ENCODE measurements around the gene LGI2. TPM values are rescaled to one million over a fixed set of nuclear protein-coding genes. Genes with fewer than 3 reads are reported as not detected.
A peak's percentile ranks its signal among the peaks of the same experiment; 100 is the strongest.

The LGI2 gene
- polyA plus RNA-seq, 1 donor from 2014 or later: 10.3 TPM

DNA sequence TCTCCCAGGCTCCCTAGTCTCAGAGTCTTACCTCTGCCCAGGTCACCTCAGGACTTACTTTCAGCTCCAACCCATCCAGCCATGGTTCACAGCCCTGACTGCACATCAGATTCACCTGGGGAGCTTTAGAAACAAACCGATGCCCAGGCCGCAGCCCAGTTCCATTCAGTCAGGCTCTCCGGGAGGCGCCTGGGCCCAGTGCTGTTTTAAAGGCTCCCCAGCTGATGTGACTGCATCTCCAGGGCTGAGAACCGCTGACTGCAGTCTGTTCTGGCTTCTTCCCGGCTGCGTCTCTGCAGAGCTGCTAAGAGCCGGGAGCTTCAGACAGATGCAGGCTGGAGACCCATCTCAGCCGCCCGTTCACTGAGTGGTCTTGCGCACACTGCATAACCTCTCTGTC is 44.4 kb upstream of the LGI2 start:
- no peak overlapping the region for H2AFZ ChIP-seq (ENCODE audit: low read depth, low read length)
- H3K9me2 ChIP-seq (ENCODE audit: insufficient read depth, low read length): no peaks in the 10 kb centered on the region
- no peaks in the 10 kb centered on the region for H3F3A ChIP-seq (ENCODE audit: insufficient read depth, low read length, poor library complexity, severe bottlenecking)

DNA sequence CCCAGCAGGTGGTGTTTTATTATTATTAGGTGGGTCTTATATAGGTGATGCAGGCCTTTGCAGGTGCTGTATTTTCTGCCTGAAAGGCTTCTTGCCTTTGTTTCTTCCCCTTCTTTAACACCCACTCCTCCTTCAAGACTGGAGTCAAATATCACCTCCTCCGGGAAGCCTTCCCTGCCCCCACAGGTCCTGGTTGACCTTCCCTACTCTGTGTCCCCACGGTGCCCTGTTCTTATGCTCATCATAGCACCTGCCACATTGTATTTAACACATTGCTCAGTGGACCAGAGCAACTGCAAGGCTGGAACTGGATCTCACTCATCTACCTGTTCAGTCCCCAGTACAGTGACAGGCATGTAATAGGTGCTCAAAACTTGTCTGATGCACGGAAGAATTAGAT is 39.8 kb upstream of the LGI2 start:
- no peak overlapping the region for H3K27ac ChIP-seq (ENCODE audit: low read length)
- no peak overlapping the region for H3K9ac ChIP-seq (ENCODE audit: low read length)
- H3K27me3 ChIP-seq (ENCODE audit: insufficient read depth, low read depth, low read length): no peaks in the 10 kb centered on the region
- no peaks in the 10 kb centered on the region for H3K9me3 ChIP-seq (ENCODE audit: low read length)
- no peaks in the 10 kb centered on the region for H3F3A ChIP-seq (ENCODE audit: insufficient read depth, low read length, poor library complexity, severe bottlenecking)
- H3K4me2 ChIP-seq (ENCODE audit: low read length): no peak overlapping the region
- H3K4me3 ChIP-seq (ENCODE audit: low read length): no peak overlapping the region
- no peaks in the 10 kb centered on the region for H3K36me3 ChIP-seq (ENCODE audit: insufficient read depth, low read length)
- TF ChIP-seq EZH2 (IDR thresholded peaks at IDR 0.05; ENCODE audit: borderline replicate concordance, insufficient read depth, low read length, poor library complexity, severe bottlenecking): no peak
- no peak for TF ChIP-seq RAD21 (conservative IDR thresholded peaks at IDR 0.05)
- no peak for TF ChIP-seq SMC3 (conservative IDR thresholded peaks at IDR 0.05; ENCODE audit: poor library complexity)
- no peak for TF ChIP-seq POLR2AphosphoS5 (IDR thresholded peaks at IDR 0.05)
- TF ChIP-seq, protein P1, sequence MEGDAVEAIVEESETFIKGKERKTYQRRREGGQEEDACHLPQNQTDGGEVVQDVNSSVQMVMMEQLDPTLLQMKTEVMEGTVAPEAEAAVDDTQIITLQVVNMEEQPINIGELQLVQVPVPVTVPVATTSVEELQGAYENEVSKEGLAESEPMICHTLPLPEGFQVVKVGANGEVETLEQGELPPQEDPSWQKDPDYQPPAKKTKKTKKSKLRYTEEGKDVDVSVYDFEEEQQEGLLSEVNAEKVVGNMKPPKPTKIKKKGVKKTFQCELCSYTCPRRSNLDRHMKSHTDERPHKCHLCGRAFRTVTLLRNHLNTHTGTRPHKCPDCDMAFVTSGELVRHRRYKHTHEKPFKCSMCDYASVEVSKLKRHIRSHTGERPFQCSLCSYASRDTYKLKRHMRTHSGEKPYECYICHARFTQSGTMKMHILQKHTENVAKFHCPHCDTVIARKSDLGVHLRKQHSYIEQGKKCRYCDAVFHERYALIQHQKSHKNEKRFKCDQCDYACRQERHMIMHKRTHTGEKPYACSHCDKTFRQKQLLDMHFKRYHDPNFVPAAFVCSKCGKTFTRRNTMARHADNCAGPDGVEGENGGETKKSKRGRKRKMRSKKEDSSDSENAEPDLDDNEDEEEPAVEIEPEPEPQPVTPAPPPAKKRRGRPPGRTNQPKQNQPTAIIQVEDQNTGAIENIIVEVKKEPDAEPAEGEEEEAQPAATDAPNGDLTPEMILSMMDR (IDR thresholded peaks at IDR 0.05; ENCODE audit: poor library complexity, severe bottlenecking): no peak
- TF ChIP-seq EP300 (conservative IDR thresholded peaks at IDR 0.05; ENCODE audit: poor library complexity, severe bottlenecking): no peak
- no peak for TF ChIP-seq MXI1 (conservative IDR thresholded peaks at IDR 0.05; ENCODE audit: poor library complexity, severe bottlenecking)
- TF ChIP-seq TAF1 (IDR thresholded peaks at IDR 0.05; ENCODE audit: low read depth): no peak
- no peak for TF ChIP-seq REST (IDR thresholded peaks at IDR 0.05; ENCODE audit: borderline replicate concordance)
- no peaks in the 10 kb centered on the region for H4K20me1 ChIP-seq (ENCODE audit: insufficient read depth)
- H2AFZ ChIP-seq (ENCODE audit: low read depth, low read length): no peak overlapping the region
- H3K9me2 ChIP-seq (ENCODE audit: insufficient read depth, low read length): no peaks in the 10 kb centered on the region
- H3K79me2 ChIP-seq (replicated peaks; ENCODE audit: insufficient read depth, low read length): no peaks in the 10 kb centered on the region

More for the DNA sequence above, 44.4 kb upstream of the LGI2 start:
- Histone ChIP-seq H3K4me2 (ENCODE audit: low read length) (no peak overlapping the region), H3K36me3 (ENCODE audit: insufficient read depth, low read length) (no peaks in the 10 kb centered on the region), H3K27me3 (ENCODE audit: insufficient read depth, low read depth, low read length) (no peaks in the 10 kb centered on the region), H4K20me1 (ENCODE audit: insufficient read depth) (no peaks in the 10 kb centered on the region), H3K79me2 (replicated peaks; ENCODE audit: insufficient read depth, low read length) (no peaks in the 10 kb centered on the region), H3K9me3 (ENCODE audit: low read length) (no peaks in the 10 kb centered on the region), H3K4me3 (ENCODE audit: low read length) (no peak overlapping the region), H3K9ac (ENCODE audit: low read length) (peak overlapping the region; percentile 20), H3K27ac (ENCODE audit: low read length) (peak overlapping the region; percentile 24)
- TF ChIP-seq EZH2 (IDR thresholded peaks at IDR 0.05; ENCODE audit: borderline replicate concordance, insufficient read depth, low read length, poor library complexity, severe bottlenecking): no peak
- no peak for TF ChIP-seq REST (IDR thresholded peaks at IDR 0.05; ENCODE audit: borderline replicate concordance)
- no peak for TF ChIP-seq POLR2AphosphoS5 (IDR thresholded peaks at IDR 0.05)
- TF ChIP-seq EP300 (conservative IDR thresholded peaks at IDR 0.05; ENCODE audit: poor library complexity, severe bottlenecking): no peak

Measured in neural cell (in vitro differentiated cells).